WTC11 (cell line): Measurements from ENCODE around the gene RPS3.

Source experiments
- CBFB ChIP-seq: sonication (generic); formaldehyde crosslinking; IDR thresholded peaks from 2 replicates; pipeline ENCODE4 v1.8.1; 2022; ENCODE audit warnings: mild to moderate bottlenecking, low read depth, missing genetic modification reagents
- MXD4 ChIP-seq: fragments of 250-450 bp; sonication (Bioruptor Pico); IDR thresholded peaks from 2 replicates; pipeline ENCODE4 v1.8.0; 2021; ENCODE audit warnings: mild to moderate bottlenecking, moderate library complexity, borderline replicate concordance
- TEAD4 ChIP-seq: sonication (generic); formaldehyde crosslinking; IDR thresholded peaks from 2 replicates; pipeline ENCODE4 v1.8.0; 2022; ENCODE audit warnings: mild to moderate bottlenecking, missing genetic modification reagents
- ZBTB21 ChIP-seq: sonication (generic); formaldehyde crosslinking; IDR thresholded peaks from 2 replicates; pipeline ENCODE4 v1.8.1; 2023; ENCODE audit warnings: mild to moderate bottlenecking, missing genetic modification reagents, borderline replicate concordance
- TF ChIP-seq, protein P1 (sequence below): fragments of 200-600 bp; IDR thresholded peaks from 2 replicates; pipeline ENCODE4 v1.8.0; 2022; ENCODE audit warnings: antibody characterized with exemption
- TF ChIP-seq, protein P2 (sequence below): sonication (generic); formaldehyde crosslinking; IDR thresholded peaks from 2 replicates; pipeline ENCODE4 v1.8.0; 2022; ENCODE audit warnings: mild to moderate bottlenecking, missing genetic modification reagents

DNA sequence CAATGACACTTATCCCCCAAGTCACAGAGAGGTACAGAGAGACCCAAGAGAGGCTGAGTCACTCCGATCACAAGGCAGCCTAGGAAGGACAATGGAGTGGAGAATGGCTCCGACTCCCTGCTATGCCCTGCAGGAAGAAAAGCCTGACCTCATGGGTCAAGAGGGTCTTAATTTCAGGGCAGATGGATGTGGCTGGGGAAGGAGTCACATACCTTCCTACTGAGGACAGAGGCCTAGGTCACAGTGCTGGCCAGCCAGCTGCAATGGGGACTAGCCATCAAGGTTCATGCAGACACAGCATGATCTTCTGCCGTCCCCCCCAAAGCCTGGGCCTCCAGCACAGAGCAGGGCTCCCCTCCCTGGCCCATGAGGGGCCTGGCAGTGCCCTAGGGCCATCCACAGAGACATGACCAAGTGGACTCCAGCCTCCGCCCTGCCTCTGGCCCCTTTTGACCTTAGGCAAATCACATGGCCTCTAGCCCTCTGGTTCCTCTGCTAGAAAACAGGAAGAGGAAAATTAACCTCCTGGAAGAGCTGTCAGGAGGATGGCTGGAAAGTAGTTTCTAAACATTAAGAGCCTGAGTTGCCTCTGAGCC is 49.7 kb upstream of the RPS3 start:
- no peak for TF ChIP-seq ZBTB21 (CRISPR knock-in tag)
- TF ChIP-seq MXD4, result no peak
- no peak for TF ChIP-seq TEAD4 (CRISPR knock-in tag)
- TF ChIP-seq, protein P1, sequence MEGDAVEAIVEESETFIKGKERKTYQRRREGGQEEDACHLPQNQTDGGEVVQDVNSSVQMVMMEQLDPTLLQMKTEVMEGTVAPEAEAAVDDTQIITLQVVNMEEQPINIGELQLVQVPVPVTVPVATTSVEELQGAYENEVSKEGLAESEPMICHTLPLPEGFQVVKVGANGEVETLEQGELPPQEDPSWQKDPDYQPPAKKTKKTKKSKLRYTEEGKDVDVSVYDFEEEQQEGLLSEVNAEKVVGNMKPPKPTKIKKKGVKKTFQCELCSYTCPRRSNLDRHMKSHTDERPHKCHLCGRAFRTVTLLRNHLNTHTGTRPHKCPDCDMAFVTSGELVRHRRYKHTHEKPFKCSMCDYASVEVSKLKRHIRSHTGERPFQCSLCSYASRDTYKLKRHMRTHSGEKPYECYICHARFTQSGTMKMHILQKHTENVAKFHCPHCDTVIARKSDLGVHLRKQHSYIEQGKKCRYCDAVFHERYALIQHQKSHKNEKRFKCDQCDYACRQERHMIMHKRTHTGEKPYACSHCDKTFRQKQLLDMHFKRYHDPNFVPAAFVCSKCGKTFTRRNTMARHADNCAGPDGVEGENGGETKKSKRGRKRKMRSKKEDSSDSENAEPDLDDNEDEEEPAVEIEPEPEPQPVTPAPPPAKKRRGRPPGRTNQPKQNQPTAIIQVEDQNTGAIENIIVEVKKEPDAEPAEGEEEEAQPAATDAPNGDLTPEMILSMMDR, result no peak
- TF ChIP-seq CBFB, result no peak
- TF ChIP-seq, protein P2, sequence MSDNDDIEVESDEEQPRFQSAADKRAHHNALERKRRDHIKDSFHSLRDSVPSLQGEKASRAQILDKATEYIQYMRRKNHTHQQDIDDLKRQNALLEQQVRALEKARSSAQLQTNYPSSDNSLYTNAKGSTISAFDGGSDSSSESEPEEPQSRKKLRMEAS (CRISPR knock-in tag), result no peak
